HG02610 (cell line): ENCODE measurements around the gene TRIM71.
"Not testable (repeated sequence)": the region's sequence is repeated elsewhere in the genome, so short reads cannot be mapped to it uniquely, and the experiment has no call there.

Source experiments
- ATAC-seq: cut with Tn5 transposase; IDR thresholded peaks from one replicate; pipeline ENCODE4 v1.9.1; 2021; ENCODE audit warnings: mild to moderate bottlenecking, moderate library complexity; ENCODE audit not compliant: unreplicated experiment

TRIM71 gene

GRCh38 chr3:32819551-32820348 lies 2.0 kb downstream of the TRIM71 start:
- no peak for ATAC-seq

DNA sequence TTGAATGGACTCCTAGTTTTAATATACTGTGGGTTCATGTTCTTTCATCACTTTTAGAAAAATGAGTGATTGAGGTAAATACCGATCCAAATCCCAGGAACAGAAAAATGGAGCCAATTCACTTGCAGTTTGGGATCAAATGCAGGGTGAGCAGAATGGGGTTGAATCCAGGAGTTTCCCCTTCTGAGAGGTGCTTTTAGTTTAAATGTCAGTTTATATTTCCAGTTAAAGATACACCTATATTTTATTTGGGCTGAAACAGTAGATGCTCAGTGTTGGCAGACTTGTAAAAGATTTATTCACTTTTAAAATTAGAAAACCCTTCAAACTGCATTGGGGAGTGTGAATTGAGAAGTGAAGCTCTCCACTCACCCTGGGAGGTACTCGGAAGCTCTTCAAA lies 2.6 kb downstream of the TRIM71 start:
- ATAC-seq = no peak

DNA sequence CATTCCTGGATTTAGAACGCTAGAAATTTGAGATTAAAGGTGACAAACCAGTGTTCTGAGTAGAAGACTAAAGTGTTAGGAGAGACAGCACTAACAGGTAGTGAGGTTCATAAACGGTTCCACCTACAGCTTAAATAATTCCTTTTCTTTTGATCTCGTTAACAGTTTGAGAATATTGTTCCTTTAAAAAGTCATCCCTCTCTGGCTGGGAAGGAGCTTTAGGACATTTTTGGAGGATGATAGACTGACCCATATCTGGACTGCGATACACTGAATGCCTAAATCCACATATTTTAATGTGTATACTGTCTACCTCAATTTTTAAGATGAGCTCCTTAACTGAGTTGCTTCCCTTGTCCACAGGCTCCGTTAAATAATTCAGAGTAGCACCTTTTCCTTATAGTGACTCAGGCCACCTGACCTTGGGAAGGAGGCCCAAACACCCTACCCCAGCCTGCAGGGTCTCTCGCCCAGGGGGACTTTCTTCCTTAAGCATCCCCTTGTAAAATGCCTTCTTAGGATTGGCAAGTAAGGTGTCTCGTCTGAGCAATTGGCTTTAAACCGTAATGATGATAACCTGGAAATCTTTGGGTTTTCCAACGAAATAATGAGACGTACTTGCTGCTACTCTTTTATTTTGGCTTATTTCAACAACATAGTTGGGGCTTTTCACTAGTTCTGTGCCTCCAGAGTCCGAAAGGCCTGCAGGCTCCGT lies 3.3 kb downstream of the TRIM71 start:
- no peak for ATAC-seq

DNA sequence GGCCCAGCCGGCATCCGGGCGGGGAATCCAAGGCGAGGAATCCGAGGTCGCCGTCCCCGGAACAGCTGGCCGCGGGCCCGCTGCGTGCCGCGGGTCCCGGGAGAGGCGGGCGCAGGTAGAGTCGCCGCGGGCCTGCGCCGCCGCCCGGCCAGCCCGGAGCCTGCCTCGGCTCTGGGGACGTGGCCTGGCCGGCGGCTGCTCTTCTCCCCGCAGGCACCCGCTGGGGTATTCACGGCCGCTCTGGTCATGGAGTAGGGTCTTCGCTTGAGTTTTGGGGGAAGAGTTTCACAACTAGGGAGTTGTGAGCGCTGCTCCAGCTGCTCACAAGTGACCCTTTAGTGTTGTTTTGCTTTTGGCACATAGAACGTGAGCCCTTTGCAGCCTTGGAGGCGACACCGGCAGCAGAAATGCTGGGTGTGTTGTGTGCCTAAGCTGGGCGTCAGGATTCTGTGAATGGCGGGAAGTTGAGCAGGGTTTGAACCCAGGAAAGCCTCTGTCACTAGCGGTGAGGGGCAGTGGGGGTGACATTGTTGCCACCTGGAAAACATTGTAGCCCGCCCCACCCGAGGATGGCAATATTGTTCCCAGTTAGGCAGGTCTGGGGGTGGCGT lies 4.0 kb downstream of the TRIM71 start:
- no peak for ATAC-seq

GRCh38 chr3:32822609-32823498 lies 5.1 kb downstream of the TRIM71 start:
- no peak for ATAC-seq

- not testable (repeated sequence) for ATAC-seq
Measured at GRCh38 chr3:32823641-32824184, 5.9 kb downstream of the TRIM71 start.

GRCh38 chr3:32825601-32826375 lies 8.0 kb downstream of the TRIM71 start:
- ATAC-seq = no peak

- no peak for ATAC-seq
Measured at GRCh38 chr3:32831062-32831461, 13.3 kb downstream of the TRIM71 start.

DNA sequence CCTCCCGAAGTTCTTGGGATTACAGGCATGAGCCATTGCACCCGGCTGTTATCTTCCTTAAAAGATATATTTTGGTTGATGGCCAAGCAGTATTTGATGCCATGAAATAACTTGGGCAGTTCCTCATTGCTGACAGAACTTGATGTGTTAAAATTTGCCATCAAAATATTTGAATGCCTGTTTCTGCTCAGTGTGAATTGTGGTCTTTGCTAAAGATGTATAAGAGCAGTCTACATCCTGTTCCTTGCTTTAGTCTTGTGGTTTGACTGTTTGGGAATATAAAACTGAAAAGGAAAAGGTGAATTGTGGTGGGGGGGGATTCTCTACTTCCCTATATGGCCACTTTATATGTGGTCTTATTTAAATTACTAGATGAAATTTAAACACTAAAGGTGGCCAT lies 14.0 kb downstream of the TRIM71 start:
- ATAC-seq = no peak

- ATAC-seq = no peak
Measured at GRCh38 chr3:32832193-32832592, 14.4 kb downstream of the TRIM71 start.

GRCh38 chr3:32835049-32835371 lies 17.2 kb downstream of the TRIM71 start:
- no peak for ATAC-seq

- no peak for ATAC-seq
Measured at GRCh38 chr3:32835961-32836360, 18.2 kb downstream of the TRIM71 start.

GRCh38 chr3:32836601-32837000 lies 18.8 kb downstream of the TRIM71 start:
- no peak for ATAC-seq

DNA sequence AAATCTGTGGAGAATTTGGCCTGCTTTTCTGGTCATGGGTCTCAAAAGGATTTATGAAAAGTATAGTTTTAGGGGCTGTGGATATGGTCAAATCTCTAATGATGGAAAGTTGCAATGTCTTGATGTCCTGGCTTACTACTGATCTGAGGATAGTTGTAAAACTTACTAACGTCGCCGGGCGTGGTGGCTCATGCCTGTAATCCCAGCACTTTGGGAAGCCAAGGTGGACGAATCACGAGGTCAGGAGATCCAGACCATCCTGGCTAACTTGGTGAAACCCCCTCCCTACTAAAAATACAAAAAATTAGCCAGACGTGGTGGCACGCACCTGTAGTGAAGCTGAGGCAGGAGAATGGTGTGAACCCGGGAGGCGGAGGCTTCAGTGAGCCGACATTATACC lies 19.6 kb downstream of the TRIM71 start:
- no peak for ATAC-seq

GRCh38 chr3:32837789-32838188 lies 20.0 kb downstream of the TRIM71 start:
- ATAC-seq = no peak

- ATAC-seq = no peak
Measured at GRCh38 chr3:32839714-32840085, 21.9 kb downstream of the TRIM71 start.

GRCh38 chr3:32840086-32840841 lies 22.5 kb downstream of the TRIM71 start:
- ATAC-seq = no peak

GRCh38 chr3:32841341-32841740 lies 23.5 kb downstream of the TRIM71 start:
- no peak for ATAC-seq

DNA sequence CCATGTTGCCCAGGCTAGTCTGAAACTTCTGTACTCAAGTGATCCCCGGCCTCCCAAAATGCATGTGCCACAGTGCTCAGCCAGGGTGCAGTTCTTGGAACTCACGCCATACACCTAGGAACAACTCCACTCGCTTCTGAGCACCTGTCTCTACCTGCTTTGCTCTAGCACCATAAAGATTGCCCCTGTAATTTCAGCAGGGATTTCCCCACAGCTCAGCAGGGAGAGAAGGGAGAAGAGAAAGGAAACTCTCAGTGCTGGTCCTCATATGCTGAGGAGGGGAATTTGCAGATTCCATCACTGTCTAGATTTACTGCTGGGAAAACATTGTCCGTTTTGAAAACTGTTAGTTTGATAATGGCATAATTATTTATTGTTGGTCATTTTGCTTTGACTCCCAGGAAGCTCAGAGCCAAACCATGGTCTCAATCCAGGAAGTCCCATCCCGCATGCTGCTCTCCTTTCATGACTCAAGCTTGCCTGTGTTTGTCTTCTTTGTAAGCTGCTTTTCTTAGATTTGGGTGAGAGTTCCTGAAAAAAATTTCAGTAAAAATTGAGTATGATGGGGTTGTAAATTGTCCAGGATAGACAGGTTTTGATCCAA lies 24.2 kb downstream of the TRIM71 start:
- ATAC-seq = no peak
